COLO668 (cell line): ENCODE measurements around the gene OR1F1.
"Not testable (repeated sequence)": the region's sequence is repeated elsewhere in the genome, so short reads cannot be mapped to it uniquely, and the experiment has no call there.

Experiments
- DNase-seq: peaks from one replicate; lab custom pipeline; 2025; ENCODE audit not compliant: unreplicated experiment; lab: John Stamatoyannopoulos, UW

Gene OR1F1

DNA sequence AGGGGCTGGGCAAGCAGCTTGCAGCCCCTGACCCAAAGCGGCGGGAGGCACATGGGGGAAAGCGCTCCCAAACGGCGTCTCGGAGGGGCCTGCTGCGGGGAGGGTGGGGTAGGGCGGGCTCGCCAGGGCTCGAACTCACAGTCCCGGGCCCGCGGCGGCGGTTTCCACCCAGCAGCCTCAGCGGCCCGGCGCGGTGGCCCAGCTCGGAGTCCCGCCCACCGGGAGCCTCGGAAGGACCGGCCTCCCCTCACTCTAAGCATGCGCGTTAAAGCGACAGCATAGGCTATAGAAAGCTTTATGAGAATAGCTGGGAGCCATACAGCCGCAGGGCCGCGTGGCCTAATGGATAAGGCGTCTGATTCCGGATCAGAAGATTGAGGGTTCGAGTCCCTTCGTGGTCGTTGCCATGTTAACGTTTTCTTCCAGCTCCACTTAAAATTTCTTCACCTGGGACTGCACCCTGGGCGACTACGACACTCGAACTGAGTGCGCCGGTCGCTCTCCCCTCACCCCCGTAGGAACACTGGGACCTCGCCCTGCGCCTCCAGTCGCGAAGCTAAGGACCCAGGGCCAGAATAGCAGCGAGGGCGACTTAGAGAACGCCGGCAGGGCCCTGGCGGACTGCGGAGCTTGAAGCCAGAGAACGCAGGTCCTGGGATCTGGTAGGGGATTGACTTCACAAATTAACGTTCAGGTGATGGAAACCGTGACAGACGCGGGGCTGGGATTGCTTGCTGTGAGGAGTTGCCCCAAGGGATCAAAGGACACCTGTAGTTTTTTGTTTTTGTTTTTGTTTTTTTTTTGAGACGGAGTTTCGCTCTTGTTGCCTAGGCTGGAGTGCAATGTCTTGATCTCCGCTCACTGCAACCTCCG is 37.4 kb upstream of the OR1F1 start:
- peak; percentile 96 for DNase-seq

- no peak for DNase-seq
Observed at GRCh38 chr16:3152027-3152276, 36.1 kb upstream of the OR1F1 start.

- DNase-seq = peak; percentile 89
Observed at GRCh38 chr16:3152277-3152990, 35.6 kb upstream of the OR1F1 start.

DNA sequence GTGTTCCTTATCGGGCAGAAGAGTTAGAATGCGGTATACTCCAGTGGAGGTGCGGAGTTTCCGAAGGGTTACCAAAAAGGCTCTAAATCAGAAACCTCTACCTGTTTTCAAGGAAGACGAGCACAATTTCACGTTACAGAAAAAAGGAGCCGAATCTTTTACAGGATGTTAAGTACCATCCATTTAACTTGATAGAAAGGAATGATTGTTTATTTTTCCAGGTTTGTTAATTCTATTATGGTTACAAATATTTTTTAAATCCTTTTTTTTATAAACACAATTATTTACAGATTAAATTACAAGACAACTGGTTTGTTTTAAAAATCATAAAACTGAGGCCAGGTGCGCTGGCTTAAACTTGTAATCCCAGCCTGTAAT is 35.0 kb upstream of the OR1F1 start:
- no peak for DNase-seq

GRCh38 chr16:3155181-3155580 is 32.8 kb upstream of the OR1F1 start:
- no peak for DNase-seq

GRCh38 chr16:3155972-3156371 is 32.0 kb upstream of the OR1F1 start:
- no peak for DNase-seq

- DNase-seq = peak; percentile 76
Observed at GRCh38 chr16:3157229-3158025, 30.6 kb upstream of the OR1F1 start.

DNA sequence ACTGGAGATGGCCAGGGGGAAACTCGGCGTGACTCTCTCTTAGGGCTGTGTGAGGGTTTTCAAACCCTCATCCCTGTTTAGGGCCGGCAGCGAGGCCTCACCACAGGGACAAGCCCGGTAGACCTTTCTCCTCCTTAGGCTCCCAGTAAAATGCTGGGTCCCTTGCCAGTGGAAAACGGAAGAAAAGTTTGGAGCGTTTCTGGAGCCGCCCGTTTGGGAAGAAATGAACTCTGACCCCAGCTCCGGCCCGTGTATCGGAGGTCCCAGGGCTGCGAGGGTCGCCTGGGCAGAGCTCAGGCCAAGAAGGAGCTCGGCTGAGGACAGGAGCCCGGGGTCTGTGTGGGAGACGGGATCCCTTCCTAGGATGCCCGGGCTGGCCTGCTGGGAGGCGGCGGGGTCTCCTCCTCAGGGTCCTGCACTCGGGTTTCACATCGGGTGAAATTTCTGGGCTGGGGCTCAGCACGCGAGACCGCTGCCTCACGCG is 29.9 kb upstream of the OR1F1 start:
- no peak for DNase-seq

DNA sequence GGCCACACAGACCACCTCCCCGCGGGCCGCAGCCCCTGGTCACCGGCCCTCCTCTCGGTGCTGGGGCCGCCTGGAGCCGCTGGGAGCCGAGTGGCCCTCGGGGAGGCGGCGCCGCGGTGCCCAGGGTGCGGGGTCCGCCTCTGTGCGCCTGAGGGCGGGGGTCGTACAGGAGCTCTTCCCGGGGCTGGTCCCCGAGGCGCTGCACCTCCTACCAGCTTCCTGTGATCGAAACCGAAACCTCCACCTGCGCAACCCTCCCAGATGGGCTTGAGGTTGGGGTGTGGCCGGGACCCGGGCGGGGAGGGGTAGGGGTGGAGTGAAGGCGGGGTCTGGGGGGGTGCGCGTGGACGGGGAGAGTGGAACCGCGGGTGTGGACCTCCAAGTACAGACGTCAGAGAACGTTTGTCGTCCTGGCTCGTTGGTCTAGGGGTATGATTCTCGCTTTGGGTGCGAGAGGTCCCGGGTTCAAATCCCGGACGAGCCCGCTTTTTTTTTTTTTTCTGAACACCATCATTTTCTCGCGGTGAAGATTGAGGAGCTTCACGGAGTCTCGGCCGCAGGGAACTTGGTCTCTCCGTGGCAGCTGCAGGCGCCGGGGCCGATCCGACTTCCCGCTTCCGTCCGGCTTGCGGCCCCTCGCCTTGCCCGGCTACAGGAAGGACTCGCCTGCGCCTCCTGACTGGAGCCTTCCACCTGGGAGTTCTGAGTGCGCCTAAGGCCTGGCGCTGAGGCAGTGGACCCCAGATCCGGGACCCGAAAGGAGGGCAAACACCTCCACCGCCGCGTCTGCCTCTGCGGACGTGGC is 29.3 kb upstream of the OR1F1 start:
- DNase-seq = peak; percentile 79

- DNase-seq = peak; percentile 60
Observed at GRCh38 chr16:3161235-3162018, 26.6 kb upstream of the OR1F1 start.

GRCh38 chr16:3164121-3164991 is 23.6 kb upstream of the OR1F1 start:
- no peak for DNase-seq

- no peak for DNase-seq
Observed at GRCh38 chr16:3165111-3165822, 22.7 kb upstream of the OR1F1 start.

DNA sequence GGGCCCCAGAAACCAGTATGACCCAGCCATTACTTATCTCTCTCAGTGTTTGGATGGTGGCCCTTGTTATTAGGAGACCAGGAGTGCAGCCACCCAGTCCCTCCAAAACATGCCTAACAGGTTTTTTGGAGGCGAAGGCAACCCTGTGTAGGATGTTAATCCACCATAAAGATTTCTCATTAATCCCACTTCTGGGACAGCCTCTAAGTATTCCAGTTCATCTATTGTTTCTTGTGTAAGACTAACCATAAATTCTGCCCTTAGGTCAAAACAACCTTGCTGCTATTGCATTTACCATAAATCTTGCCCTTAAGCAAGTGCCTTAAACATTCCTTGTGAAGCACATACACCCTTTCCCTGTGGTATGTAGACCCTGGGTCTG is 21.5 kb upstream of the OR1F1 start:
- DNase-seq = no peak

DNA sequence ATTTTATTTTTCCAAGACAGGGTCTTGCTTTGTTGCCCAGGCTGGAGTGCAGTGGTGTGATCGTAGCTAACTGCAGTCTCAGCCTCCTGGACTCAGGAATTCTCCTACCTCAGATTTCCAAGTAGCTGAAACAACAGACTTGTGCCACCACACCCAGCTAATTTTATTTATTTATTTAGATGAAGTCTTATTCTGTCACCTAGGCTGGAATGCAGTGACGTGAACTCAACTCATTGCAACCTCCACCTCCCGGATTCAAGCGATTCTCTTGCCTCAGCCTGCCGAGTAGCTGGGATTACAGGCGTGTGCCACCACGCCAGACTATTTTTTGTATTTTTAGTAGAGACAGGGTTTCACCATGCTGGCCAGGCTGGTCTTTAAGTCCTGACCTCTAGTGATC is 19.3 kb upstream of the OR1F1 start:
- not testable (repeated sequence) for DNase-seq

DNA sequence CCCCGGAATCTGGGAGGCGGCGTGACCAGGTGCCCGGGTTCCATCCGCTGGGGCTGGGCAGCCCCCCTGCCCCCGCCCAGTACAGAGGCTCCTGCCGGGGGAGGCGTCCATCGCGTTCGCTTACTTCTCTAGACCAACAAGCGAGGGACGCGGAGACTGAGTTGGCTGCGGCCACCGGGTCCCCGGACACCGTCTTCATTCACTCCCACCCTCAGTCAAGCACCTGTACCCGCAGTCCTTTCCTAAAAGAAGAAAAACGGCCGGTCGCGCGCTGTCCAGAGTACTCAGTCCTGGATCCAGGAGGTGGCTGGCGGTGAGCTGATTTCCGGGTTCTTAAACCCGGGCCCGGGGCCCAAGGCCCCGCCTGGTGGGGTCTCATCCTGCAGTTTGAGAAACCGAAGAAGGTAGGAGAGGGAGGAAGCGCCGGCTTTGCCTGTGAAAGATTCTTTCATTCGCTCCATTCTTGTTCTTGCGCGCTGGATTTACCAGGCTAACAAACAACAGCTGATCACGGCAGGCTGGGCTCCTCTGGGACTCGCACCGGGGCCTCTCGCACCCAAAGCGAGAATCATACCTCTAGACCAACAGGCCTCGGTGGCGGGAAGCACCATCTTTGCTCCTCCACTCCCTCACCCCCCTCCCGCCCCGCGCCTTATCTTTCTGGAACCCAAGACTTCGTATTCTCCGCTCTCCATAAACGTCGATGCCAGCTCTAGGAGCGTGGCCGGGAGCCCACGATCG is 17.4 kb upstream of the OR1F1 start:
- no peak for DNase-seq

- DNase-seq = no peak
Observed at GRCh38 chr16:3171181-3171854, 16.7 kb upstream of the OR1F1 start.

DNA sequence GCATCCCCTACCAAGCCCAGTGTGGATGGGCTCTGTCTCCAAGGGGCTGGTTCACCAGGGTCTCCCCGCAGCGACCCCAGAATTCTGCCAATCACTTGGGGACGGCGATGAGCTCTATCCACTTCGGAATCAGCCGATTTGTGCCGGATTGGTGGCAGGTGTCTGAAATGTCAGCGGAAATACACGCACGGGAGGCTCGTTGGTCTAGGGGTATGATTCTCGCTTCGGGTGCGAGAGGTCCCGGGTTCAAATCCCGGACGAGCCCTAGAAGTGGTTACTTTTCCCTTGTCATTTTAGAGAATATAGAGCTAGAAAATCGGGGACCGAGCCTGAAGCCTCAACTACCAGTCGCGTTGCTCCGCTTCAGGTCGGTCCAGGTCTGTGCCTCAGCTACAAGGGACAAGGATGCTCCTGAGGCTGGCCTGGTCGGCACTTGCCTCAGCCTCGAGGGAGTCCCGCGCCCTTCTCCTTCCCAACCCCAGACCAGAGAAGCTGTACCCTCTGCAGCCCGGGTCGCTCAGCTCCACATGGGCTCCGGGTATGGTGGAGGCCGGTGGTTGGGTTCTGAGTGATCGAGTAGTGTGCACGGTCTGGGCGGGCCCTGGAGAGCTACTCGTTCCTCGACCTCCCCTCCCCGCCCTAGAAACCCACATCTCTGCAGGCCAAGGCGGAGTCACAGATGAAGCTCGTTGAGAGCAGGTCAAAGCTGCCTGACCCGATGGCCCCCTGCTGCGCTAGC is 16.0 kb upstream of the OR1F1 start:
- DNase-seq = no peak
